HG02678 (cell line): ENCODE data around the gene AQP12A.

ENCODE experiments used
- ATAC-seq: cut with Tn5 transposase; IDR thresholded peaks from one replicate; pipeline ENCODE4 v1.9.1; 2021; ENCODE audit warnings: mild to moderate bottlenecking, moderate library complexity; ENCODE audit not compliant: unreplicated experiment

Gene AQP12A

DNA sequence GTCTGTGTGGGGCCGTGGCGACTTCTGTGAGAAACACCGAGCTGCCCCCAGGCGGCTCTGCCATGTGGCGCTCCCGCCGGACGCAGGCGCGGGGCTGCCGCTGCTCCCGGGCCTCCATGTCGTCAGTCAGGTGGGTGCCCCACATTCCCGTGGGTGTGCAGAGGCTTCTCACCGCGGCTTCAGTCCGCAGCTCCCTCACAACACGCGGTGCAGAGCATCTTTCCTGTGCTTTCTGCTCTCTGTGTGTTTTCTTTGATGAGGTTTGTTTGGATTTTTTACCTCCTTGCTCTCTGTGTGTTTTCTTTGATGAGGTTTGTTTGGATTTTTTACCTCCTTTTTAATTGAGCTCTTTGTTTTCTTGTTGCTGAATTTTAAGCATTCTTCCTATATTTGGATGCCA is 13.0 kb downstream of the AQP12A start:
- no peak for ATAC-seq

DNA sequence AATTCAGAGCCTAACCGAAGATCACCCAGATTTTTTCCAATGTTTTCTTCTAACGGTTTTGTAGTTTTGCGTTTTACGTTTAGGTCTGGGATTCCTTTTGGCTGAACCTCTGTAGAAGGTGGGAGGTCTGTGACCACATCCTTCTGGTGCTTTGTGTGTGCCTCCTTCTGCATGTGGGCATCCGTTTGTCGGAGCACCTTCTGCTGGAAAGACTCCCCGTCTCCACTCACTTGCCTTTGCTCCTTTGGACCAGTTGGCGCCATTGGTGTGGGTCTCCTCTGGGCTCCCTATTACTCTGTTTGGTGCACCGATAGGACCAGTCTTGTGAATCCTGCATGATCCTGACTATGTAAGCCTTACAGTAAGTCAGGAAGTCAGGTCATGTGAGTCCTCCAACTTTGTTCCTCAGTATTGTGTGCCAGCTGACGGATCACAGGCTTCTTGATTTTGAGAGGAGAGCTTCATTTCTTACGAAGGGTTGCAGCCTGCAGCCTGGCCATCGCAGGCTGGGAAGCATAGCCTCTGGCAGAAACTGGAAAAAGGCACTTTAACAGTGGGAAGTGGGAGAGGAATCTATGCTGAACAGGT is 13.6 kb downstream of the AQP12A start:
- ATAC-seq, result no peak

GRCh38 chr2:240707043-240707756 is 15.5 kb downstream of the AQP12A start:
- no peak for ATAC-seq

GRCh38 chr2:240707821-240708220 is 16.2 kb downstream of the AQP12A start:
- no peak for ATAC-seq

GRCh38 chr2:240708457-240708856 is 16.8 kb downstream of the AQP12A start:
- no peak for ATAC-seq

GRCh38 chr2:240711296-240711695 is 19.6 kb downstream of the AQP12A start:
- no peak for ATAC-seq

GRCh38 chr2:240711701-240712100 is 20.0 kb downstream of the AQP12A start:
- ATAC-seq, result no peak

GRCh38 chr2:240712121-240712520 is 20.5 kb downstream of the AQP12A start:
- ATAC-seq, result no peak

GRCh38 chr2:240713071-240713927 is 21.6 kb downstream of the AQP12A start:
- no peak for ATAC-seq

GRCh38 chr2:240713928-240714746 is 22.5 kb downstream of the AQP12A start:
- ATAC-seq, result no peak

DNA sequence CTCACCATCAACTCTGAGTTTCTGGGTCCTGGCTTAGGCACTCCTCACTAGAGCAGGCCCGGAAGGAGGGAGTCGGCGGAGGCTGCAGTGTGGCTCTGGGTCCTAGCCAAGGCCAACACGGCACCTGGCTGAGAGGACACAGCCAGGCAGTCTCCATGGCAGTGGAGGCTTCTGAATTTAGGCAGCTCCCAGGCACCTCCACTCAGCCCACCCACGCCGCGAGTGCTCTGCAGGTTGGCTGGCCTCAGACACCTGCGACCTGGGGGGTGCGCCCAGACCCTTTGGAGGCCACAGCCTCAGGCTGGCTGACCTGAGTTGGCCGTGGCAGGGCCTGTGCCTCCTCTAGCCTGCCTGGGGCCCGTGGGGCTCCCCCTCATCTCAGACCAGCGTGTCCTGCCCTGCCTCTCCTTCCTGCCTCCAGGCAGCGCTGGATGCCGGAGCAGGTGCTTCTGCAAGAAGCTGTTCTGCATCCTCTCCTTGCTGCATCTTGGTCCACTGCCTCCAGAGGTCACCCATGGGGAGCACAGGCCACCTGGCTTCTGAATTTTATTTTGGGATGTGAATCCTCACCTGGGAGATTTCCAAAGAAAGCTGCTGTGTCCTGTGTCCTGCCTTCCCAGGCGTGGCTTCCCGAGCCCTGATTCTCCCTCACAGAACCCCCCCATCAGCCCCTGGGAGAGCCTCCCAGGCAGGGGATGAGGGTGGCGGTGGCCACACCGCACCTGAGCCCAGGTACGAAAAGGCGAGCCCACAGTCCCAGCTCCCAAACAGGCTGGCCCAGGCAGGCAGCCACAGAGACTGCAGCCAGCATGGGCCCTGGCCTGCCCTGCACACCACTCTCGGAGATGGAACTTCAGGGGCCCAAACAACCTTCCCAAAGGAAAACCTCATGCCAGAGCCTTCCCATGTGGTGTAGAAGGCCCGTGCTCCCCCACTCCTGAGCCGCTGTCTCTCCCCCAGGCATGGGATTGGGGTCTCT is 23.4 kb downstream of the AQP12A start:
- ATAC-seq, result no peak

GRCh38 chr2:240716130-240716798 is 24.6 kb downstream of the AQP12A start:
- no peak for ATAC-seq

DNA sequence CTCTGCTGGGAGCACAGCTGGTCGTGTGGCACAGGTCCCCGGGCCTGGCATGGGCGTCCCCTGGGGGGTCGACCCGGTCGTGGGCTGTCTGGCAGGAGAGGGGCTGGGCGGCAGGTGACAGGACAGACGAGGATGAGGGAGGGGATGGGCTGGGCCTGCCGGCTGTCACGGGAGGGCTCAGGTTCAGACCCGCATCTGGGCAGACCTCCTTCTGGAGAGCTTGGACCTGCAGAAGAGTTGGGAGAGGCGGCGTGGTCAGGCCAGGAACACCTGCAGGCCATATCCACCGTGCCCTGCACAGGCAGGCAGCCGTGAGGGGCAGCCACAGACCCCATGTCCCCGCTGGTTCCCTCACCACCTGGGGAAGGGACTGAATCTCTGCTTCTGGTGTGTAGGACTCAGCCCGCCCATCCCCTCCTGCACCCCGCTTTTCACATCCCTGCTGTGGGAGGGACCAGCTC is 25.5 kb downstream of the AQP12A start:
- ATAC-seq, result no peak

GRCh38 chr2:240717681-240718581 is 26.3 kb downstream of the AQP12A start:
- no peak for ATAC-seq

DNA sequence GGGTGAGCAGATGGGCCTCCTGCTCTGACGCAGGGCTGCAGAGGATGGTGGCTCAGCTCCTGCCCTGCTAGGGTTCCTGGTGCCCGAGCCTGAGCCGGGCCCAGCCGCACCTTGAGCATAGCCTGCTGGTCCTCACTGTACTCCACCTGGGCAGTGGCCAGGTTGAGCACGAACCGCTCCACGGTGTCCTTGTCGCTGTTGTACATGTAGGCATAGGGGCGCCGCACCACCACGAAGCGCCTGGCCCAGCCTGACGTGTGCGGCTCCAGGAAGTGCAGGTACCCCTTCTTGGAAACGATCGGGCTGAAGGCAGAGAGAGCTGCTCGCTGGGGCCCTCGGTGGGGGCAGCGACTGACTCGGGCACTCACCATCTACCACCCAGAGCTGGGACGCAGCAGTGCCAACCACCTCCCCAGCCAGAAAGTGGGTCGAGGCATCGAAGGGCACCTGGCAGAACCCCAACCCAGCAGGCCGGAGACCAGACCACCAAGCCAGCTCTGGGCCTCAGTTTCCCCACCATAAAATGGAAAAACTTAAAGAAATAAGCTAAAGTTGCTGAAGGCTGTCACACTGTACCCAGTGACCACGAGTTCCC is 27.3 kb downstream of the AQP12A start:
- ATAC-seq, result no peak

- ATAC-seq, result no peak
Measured at GRCh38 chr2:240719676-240720545, 28.2 kb downstream of the AQP12A start.
